PFSK-1 (cell line): ENCODE data around the gene TTLL10.

Experiments
- POLR2AphosphoS5 ChIP-seq: IDR thresholded peaks from 2 replicates; pipeline ENCODE4 v1.6.1; 2012; ENCODE audit warnings: low read depth, mild to moderate bottlenecking, control low read depth, low read length, moderate library complexity
- SIN3A ChIP-seq: IDR thresholded peaks from 2 replicates; pipeline ENCODE4 v1.6.1; 2012; ENCODE audit warnings: mild to moderate bottlenecking, low read length, moderate library complexity, borderline replicate concordance; ENCODE audit not compliant: insufficient read depth
- TAF1 ChIP-seq: IDR thresholded peaks from 2 replicates; pipeline ENCODE4 v1.6.1; 2012; ENCODE audit warnings: low read length, control low read depth, borderline replicate concordance; ENCODE audit not compliant: insufficient read depth
- TF ChIP-seq, protein P1 (sequence below), 2 experiments: IDR thresholded peaks; 2 replicates each; pipeline versions ENCODE4 v1.6.1 to v1.8.0; 2011 to 2012; ENCODE audit warnings: low read depth in 2 of 2, low read length in 2 of 2, control low read depth in 1 of 2, inconsistent platforms in 1 of 2, mild to moderate bottlenecking in 1 of 2, moderate library complexity in 1 of 2; ENCODE audit not compliant: insufficient read depth in 1 of 2

DNA sequence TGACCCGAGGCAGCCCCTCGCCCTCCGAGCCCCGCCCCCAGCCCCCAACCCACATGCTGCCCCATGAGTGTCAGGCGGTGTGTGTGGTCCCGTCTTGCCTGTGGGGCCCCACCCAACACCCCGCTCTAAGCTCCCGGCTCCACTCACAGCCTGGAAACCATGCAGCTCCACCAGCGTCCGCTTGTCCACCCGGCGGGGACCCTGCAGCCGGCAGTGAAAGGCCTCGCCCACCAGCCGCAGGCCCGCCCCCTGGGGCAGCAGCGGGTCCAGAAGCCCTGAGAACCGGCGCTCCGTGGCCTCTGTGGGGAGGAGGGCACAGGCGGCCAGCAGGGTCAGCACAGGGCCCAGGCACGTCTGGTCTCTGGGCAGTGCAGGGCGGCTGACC lies 70.1 kb downstream of the TTLL10 start:
- TF ChIP-seq POLR2AphosphoS5 (no peak), SIN3A (no peak), TAF1 (no peak)
- TF ChIP-seq, protein P1, sequence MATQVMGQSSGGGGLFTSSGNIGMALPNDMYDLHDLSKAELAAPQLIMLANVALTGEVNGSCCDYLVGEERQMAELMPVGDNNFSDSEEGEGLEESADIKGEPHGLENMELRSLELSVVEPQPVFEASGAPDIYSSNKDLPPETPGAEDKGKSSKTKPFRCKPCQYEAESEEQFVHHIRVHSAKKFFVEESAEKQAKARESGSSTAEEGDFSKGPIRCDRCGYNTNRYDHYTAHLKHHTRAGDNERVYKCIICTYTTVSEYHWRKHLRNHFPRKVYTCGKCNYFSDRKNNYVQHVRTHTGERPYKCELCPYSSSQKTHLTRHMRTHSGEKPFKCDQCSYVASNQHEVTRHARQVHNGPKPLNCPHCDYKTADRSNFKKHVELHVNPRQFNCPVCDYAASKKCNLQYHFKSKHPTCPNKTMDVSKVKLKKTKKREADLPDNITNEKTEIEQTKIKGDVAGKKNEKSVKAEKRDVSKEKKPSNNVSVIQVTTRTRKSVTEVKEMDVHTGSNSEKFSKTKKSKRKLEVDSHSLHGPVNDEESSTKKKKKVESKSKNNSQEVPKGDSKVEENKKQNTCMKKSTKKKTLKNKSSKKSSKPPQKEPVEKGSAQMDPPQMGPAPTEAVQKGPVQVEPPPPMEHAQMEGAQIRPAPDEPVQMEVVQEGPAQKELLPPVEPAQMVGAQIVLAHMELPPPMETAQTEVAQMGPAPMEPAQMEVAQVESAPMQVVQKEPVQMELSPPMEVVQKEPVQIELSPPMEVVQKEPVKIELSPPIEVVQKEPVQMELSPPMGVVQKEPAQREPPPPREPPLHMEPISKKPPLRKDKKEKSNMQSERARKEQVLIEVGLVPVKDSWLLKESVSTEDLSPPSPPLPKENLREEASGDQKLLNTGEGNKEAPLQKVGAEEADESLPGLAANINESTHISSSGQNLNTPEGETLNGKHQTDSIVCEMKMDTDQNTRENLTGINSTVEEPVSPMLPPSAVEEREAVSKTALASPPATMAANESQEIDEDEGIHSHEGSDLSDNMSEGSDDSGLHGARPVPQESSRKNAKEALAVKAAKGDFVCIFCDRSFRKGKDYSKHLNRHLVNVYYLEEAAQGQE (IDR thresholded peaks at IDR 0.05; ENCODE audit: insufficient read depth in 1 of 2, low read depth in 2 of 2, low read length in 2 of 2) = no peak
